Endothelial cell (in vitro differentiated cells): ENCODE data around the gene MACF1. TPM values are rescaled to one million over a fixed set of nuclear protein-coding genes. Genes with fewer than 3 reads are reported as not detected.
"Not testable (repeated sequence)": the region's sequence is repeated elsewhere in the genome, so short reads cannot be mapped to it uniquely, and the experiment has no call there.

Experiments used
- DNase-seq: peaks from one replicate; pipeline ENCODE4 v3.0.0; 2021; ENCODE audit warnings: low spot score
- H3K27ac Mint-ChIP-seq: one replicate; pipeline ENCODE4 v1.8.0; 2021; ENCODE audit warnings: mixed read lengths, inconsistent platforms; ENCODE audit not compliant: unreplicated experiment
- H3K27me3 Mint-ChIP-seq: one replicate; pipeline ENCODE4 v1.8.0; 2021; ENCODE audit warnings: mild to moderate bottlenecking, moderate library complexity, mixed read lengths, inconsistent platforms; ENCODE audit not compliant: unreplicated experiment
- H3K36me3 Mint-ChIP-seq: one replicate; pipeline ENCODE4 v1.8.0; 2021; ENCODE audit warnings: mild to moderate bottlenecking, low read depth, mixed read lengths, inconsistent platforms; ENCODE audit not compliant: unreplicated experiment
- H3K4me1 Mint-ChIP-seq: one replicate; pipeline ENCODE4 v1.8.0; 2021; ENCODE audit warnings: mild to moderate bottlenecking, mixed read lengths, inconsistent platforms; ENCODE audit not compliant: unreplicated experiment
- H3K4me3 Mint-ChIP-seq: one replicate; pipeline ENCODE4 v1.8.0; 2021; ENCODE audit warnings: mild to moderate bottlenecking, mixed read lengths, inconsistent platforms; ENCODE audit not compliant: unreplicated experiment
- H3K9me3 Mint-ChIP-seq: one replicate; pipeline ENCODE4 v1.8.0; 2021; ENCODE audit warnings: mixed read lengths, inconsistent platforms; ENCODE audit not compliant: unreplicated experiment
- total RNA-seq: library from RNA; stranded (reverse); fragmentation: NEBNext Ultra II Directional; extraction: Animal tissue kit (Norgen Biotek cat#: 25700); gene quantifications from one replicate; pipeline ENCODE4 v1.2.1, GENCODE V29; 2021; ENCODE audit not compliant: unreplicated experiment
- TF ChIP-seq, protein P1 (sequence below): fragments of 200-600 bp; sonication (generic); IDR thresholded peaks from one replicate; pipeline ENCODE4 v1.5.0; 2021; ENCODE audit warnings: antibody characterized with exemption; ENCODE audit not compliant: unreplicated experiment

MACF1 gene
- total RNA-seq, 1 donor from 2014 or later = 511 TPM

DNA sequence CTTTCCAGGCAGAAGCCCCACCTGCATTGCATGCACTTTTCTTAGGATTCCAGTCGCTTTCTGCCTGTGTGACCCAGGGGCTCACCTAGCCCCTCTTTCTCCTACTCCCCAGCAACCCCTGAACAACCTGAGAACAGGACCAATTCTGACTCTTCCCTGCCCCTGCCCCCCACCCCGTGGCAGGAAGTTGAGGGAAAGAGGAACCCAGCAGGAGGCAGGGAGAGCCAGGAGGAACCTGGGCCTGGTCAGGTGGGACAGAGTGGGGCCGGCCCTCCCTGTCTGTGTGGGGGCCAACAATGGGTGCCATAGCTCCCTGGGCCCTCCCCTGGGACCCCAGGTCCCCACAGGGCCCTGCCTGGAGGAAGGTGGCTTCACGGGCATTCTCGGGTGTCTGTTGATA is 293.1 kb downstream of the MACF1 start:
- no peak for DNase-seq
- Mint-ChIP-seq H3K4me3 (no peak overlapping the region), H3K27ac (no peak overlapping the region), H3K9me3 (no peaks in the 10 kb centered on the region), H3K27me3 (peaks cover 18% of the 10 kb centered on the region), H3K36me3 (no peaks in the 10 kb centered on the region), H3K4me1 (peaks cover 3% of the 10 kb centered on the region)
- TF ChIP-seq, protein P1, sequence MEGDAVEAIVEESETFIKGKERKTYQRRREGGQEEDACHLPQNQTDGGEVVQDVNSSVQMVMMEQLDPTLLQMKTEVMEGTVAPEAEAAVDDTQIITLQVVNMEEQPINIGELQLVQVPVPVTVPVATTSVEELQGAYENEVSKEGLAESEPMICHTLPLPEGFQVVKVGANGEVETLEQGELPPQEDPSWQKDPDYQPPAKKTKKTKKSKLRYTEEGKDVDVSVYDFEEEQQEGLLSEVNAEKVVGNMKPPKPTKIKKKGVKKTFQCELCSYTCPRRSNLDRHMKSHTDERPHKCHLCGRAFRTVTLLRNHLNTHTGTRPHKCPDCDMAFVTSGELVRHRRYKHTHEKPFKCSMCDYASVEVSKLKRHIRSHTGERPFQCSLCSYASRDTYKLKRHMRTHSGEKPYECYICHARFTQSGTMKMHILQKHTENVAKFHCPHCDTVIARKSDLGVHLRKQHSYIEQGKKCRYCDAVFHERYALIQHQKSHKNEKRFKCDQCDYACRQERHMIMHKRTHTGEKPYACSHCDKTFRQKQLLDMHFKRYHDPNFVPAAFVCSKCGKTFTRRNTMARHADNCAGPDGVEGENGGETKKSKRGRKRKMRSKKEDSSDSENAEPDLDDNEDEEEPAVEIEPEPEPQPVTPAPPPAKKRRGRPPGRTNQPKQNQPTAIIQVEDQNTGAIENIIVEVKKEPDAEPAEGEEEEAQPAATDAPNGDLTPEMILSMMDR = no peak

DNA sequence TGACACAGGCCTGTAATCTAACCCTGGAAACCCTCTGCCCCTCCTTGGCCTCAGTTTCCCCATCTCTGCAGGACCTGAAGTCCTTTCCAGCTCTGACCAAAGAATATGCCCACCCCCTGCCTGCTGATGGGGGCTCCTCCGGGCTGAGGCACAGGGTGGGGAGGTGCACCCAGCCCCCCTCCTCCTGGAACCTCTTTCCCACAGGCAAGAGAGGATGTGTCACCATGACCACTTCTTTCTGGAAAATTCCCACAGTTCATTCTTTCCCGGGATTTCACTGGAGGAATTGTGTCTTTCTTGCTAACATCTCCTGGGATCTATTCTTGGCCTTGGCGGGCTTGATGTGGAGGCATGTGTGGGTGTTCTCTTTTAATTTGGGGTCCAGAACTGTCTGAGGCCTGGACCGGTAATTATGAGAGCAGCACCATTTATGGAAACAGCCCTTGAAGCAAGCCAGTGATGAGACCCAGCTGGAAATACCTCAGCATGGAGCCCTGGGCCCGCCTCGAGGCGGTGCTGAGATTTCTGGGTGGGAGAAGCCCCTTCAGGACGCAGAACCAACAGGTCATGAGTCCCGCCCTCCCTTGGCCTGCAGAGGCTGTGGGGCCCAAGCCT is 293.7 kb downstream of the MACF1 start:
- H3K9me3 Mint-ChIP-seq, H3K4me3 Mint-ChIP-seq, DNase-seq, H3K36me3 Mint-ChIP-seq, H3K27ac Mint-ChIP-seq, H3K4me1 Mint-ChIP-seq: not testable (repeated sequence)
- H3K27me3 Mint-ChIP-seq = peaks cover 11% of the 10 kb centered on the region

DNA sequence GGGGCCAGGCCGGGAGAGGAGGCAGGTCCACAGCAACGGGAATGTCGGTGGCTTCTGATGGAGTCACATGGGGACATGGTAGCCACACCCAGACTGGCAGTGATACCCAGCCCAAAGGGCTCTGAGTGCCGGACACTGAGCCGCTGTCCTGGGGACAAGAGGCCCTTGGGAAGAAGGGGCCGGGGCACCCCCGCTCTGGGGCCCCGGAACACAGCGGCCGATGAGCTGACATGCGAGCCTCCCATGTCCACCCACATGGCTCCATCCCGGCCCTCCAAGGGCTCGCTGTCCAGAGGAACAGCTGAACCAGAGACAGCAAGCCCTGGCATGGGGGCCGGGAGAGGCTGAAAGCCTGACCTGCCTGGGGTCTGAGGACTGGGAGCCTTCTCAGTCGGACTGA is 294.3 kb downstream of the MACF1 start:
- not testable (repeated sequence) for H3K27ac Mint-ChIP-seq, H3K4me1 Mint-ChIP-seq, H3K9me3 Mint-ChIP-seq, H3K36me3 Mint-ChIP-seq, DNase-seq, H3K4me3 Mint-ChIP-seq
- H3K27me3 Mint-ChIP-seq = peaks cover 11% of the 10 kb centered on the region

DNA sequence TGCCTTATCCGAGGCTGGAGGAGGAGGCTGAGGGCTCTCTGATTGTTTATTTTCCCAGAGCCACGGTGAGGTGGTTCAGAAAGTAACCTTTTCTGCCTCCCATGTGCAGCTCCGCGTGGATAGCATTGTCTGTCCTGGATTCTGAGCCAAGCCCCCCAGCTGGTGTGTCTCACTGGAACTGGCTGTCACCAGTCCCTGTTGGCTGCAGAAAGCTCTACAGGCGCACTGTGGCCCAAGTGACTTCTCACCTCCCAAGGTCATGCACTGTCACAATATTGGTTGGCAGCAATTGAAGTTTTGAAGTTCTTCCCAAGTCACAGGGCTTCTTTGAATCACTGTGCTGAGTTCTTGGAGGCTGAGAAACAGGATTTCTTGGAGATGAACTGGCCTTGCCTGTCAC is 295.2 kb downstream of the MACF1 start:
- Mint-ChIP-seq H3K36me3 (no peaks in the 10 kb centered on the region), H3K9me3 (no peaks in the 10 kb centered on the region), H3K27ac (no peak overlapping the region), H3K4me1 (peaks cover 3% of the 10 kb centered on the region), H3K4me3 (no peak overlapping the region), H3K27me3 (peaks cover 4% of the 10 kb centered on the region)
- TF ChIP-seq, protein P1 = no peak
- DNase-seq = no peak

DNA sequence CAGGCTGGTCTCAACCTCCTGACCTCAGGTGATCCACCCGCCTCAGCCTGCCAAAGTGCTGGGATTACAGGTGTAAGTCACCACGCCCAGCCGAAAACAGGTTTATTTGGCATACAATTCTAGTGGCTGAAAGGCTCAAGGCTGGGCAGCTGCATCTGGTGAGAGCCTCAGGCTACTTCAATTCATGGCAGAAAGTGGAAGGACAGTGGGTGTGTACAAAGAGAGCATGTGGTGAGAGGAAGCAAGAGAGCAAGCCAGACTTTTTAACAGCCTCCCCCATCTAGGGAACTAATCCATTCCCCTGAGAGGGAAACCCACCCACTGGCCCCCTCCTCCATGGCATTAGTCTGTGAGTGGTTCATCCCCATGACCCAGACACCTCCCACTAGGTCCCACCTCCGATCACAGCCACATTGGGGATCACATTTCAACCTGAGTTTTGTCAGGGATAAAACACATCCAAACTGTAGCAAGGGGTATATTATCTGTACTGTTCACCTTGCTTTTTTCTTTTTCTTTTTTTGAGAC is 296.4 kb downstream of the MACF1 start:
- Mint-ChIP-seq H3K4me1 (peaks cover 3% of the 10 kb centered on the region), H3K4me3 (no peak overlapping the region), H3K36me3 (no peaks in the 10 kb centered on the region), H3K27ac (no peak overlapping the region), H3K27me3 (peaks cover 4% of the 10 kb centered on the region), H3K9me3 (no peaks in the 10 kb centered on the region)
- TF ChIP-seq, protein P1 = no peak
- no peak for DNase-seq

DNA sequence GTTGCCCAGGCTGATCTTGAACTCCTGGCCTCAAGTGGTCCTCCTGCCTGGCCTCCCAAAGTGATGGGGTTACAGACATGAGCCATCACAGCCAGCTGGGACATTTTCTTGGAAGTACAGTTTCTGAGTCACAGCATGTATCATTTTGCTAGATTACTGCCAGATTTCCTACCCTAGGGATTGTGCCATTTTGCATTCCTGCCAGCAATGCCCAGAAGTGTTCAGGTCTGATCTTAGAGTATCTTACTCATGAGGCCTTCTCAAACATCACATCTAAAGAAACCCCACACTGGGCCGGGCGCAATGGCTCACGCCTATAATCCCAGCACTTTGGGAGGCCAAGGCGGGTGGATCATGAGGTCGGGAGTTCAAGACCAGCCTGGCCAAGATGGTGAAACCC is 297.2 kb downstream of the MACF1 start:
- H3K9me3 Mint-ChIP-seq = no peaks in the 10 kb centered on the region
- TF ChIP-seq, protein P1 = no peak
- no peak overlapping the region for H3K4me3 Mint-ChIP-seq
- H3K27me3 Mint-ChIP-seq = no peaks in the 10 kb centered on the region
- no peak for DNase-seq
- H3K27ac Mint-ChIP-seq = no peak overlapping the region
- H3K36me3 Mint-ChIP-seq = no peaks in the 10 kb centered on the region
- H3K4me1 Mint-ChIP-seq = peaks cover 6% of the 10 kb centered on the region

DNA sequence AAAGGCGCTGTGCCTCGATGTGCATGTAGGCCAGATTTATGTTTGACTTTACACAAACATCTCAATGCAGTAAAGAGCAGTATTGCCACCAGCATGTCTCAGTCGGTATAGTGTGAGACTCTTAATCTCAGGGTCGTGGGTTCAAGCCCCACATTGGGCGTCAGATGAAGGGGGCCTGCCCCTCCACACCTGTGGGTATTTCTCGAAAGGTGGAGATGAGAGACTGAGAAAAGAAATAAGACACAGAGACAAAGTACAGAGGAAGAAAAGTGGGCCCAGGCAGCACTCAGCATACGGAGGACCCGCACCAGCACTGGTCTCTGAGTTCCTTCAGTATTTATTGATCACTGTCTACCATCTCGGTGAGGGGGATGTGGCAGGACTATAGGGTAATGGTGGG is 299.9 kb downstream of the MACF1 start:
- not testable (repeated sequence) for H3K9me3 Mint-ChIP-seq

More for the DNA sequence above, 299.9 kb downstream of the MACF1 start:
- not testable (repeated sequence) for DNase-seq, H3K27me3 Mint-ChIP-seq, H3K27ac Mint-ChIP-seq, H3K4me3 Mint-ChIP-seq, H3K36me3 Mint-ChIP-seq
- H3K4me1 Mint-ChIP-seq = peaks cover 23% of the 10 kb centered on the region
